HepG2 (cell line): ENCODE results near the gene SCYL1.

Source experiments
- ETS1 ChIP-seq: sonication (generic); formaldehyde crosslinking; IDR thresholded peaks from 2 replicates; pipeline ENCODE4 v1.4.0; 2020; ENCODE audit warnings: missing genetic modification reagents
- POLR2AphosphoS2 ChIP-seq: IDR thresholded peaks from 2 replicates; pipeline ENCODE4 v1.6.1; 2011; ENCODE audit warnings: low read depth, low read length, improper control_type of control experiment
- RAD21 ChIP-seq: fragments of 450-650 bp; formaldehyde crosslinking; IDR thresholded peaks from 2 replicates; pipeline ENCODE4 v1.5.0; 2020; ENCODE audit warnings: mild to moderate bottlenecking

DNA sequence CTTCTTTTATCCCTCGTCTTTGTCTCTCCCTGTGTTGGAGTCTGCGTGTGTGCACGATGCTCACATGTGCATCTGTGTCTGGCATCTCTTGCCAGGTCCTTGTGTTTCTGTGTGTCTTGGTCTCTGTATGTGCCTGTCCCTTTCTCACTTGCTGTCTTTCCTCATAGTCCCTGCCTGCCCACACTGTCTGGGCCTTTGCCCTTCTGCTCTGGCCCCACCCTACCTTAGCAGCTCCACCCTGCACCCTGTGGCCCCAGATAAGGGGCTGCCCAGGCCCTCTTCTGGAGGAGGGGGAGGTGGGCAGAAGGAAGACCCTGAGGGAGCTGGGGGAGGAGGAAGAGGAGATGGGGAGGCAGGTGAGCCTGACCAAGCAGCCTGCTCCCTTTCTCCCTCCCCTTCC, 53.8 kb downstream of the SCYL1 start:
- TF ChIP-seq ETS1 (no peak), POLR2AphosphoS2 (no peak), RAD21 (CRISPR knock-in tag) (no peak)
